ENCODE data around the gene GSTM3. TPM values are rescaled to one million over a fixed set of nuclear protein-coding genes. Genes with fewer than 3 reads are reported as not detected.

Gene GSTM3
- polyA plus RNA-seq, 1 donor (not counting 4 experiments of a cell fraction or from before 2014, with no cell fraction given): 113 TPM

- H3K4me3 ChIP-seq (ENCODE audit: control insufficient read depth in 2 of 3, extremely low read depth in 1 of 3, insufficient read depth in 2 of 3, low read depth in 1 of 3, low read length in 3 of 3): no peak overlapping the region
- no peaks in the 10 kb centered on the region for H3K9me3 ChIP-seq (ENCODE audit: control insufficient read depth, low read depth, low read length)
- FAIRE-seq (no peak), DNase-seq (ENCODE audit: low read depth, low spot score) (no peak)
- dilution Hi-C loops (cut with MboI; ENCODE audit: extremely low pct_ligation_motif_present, low sequenced_read_pairs): no loop called here
- H3K79me2 ChIP-seq (ENCODE audit: control insufficient read depth, insufficient read depth, low read length): no peaks in the 10 kb centered on the region
- H3K9me1 ChIP-seq (ENCODE audit: control insufficient read depth, extremely low read depth, insufficient read depth, low read length): no peaks in the 10 kb centered on the region
- TF ChIP-seq EZH2 (IDR thresholded peaks at IDR 0.05; ENCODE audit: low read length): no peak
- H2AFZ ChIP-seq (ENCODE audit: control insufficient read depth, low read length): no peak overlapping the region
- H3K4me2 ChIP-seq (ENCODE audit: control insufficient read depth, extremely low read depth, insufficient read depth, low read depth, low read length): no peak overlapping the region
- H3K36me3 ChIP-seq (ENCODE audit: control insufficient read depth in 2 of 2, extremely low read depth in 1 of 2, insufficient read depth in 2 of 2, low read length in 2 of 2): no peaks in the 10 kb centered on the region
- no peaks in the 10 kb centered on the region for H4K20me1 ChIP-seq (ENCODE audit: control insufficient read depth, extremely low read depth, insufficient read depth, low read length)
- no peaks in the 10 kb centered on the region for H3K4me1 ChIP-seq (ENCODE audit: control insufficient read depth, extremely low read depth, insufficient read depth, low read length)
- peaks cover 4% of the 10 kb centered on the region for H3K27me3 ChIP-seq (ENCODE audit: control insufficient read depth, extremely low read depth, insufficient read depth, low read length)
- H3K9ac ChIP-seq (ENCODE audit: control insufficient read depth, extremely low read depth, insufficient read depth, low read length): no peak overlapping the region
- no peak overlapping the region for H3K27ac ChIP-seq (ENCODE audit: control insufficient read depth, insufficient read depth, low read length)
Observed at GRCh38 chr1:109761227-109762038, 20.6 kb upstream of the GSTM3 start.

- dilution Hi-C loops (cut with MboI; ENCODE audit: extremely low pct_ligation_motif_present, low sequenced_read_pairs): no loop called here
- Histone ChIP-seq H3K4me3 (ENCODE audit: control insufficient read depth in 2 of 3, extremely low read depth in 1 of 3, insufficient read depth in 2 of 3, low read depth in 1 of 3, low read length in 3 of 3) (no peak overlapping the region), H3K9me1 (ENCODE audit: control insufficient read depth, extremely low read depth, insufficient read depth, low read length) (no peaks in the 10 kb centered on the region), H3K4me1 (ENCODE audit: control insufficient read depth, extremely low read depth, insufficient read depth, low read length) (no peaks in the 10 kb centered on the region), H3K9me3 (ENCODE audit: control insufficient read depth, low read depth, low read length) (no peaks in the 10 kb centered on the region), H3K79me2 (ENCODE audit: control insufficient read depth, insufficient read depth, low read length) (no peaks in the 10 kb centered on the region), H3K36me3 (ENCODE audit: control insufficient read depth in 2 of 2, extremely low read depth in 1 of 2, insufficient read depth in 2 of 2, low read length in 2 of 2) (no peaks in the 10 kb centered on the region), H3K27me3 (ENCODE audit: control insufficient read depth, extremely low read depth, insufficient read depth, low read length) (no peaks in the 10 kb centered on the region), H3K27ac (ENCODE audit: control insufficient read depth, insufficient read depth, low read length) (no peak overlapping the region), H3K4me2 (ENCODE audit: control insufficient read depth, extremely low read depth, insufficient read depth, low read depth, low read length) (no peak overlapping the region), H2AFZ (ENCODE audit: control insufficient read depth, low read length) (no peak overlapping the region), H4K20me1 (ENCODE audit: control insufficient read depth, extremely low read depth, insufficient read depth, low read length) (no peaks in the 10 kb centered on the region), H3K9ac (ENCODE audit: control insufficient read depth, extremely low read depth, insufficient read depth, low read length) (no peak overlapping the region)
- FAIRE-seq (no peak), DNase-seq (ENCODE audit: low read depth, low spot score) (no peak)
- no peak for TF ChIP-seq CTCF (optimal IDR thresholded peaks at IDR 0.05 in 1 of 3, IDR thresholded peaks at IDR 0.05 in 1 of 3, conservative IDR thresholded peaks at IDR 0.05 in 1 of 3; ENCODE audit: extremely low read depth in 1 of 3, insufficient read depth in 2 of 3, low read length in 3 of 3)
- no peak for TF ChIP-seq EZH2 (IDR thresholded peaks at IDR 0.05; ENCODE audit: low read length)
Observed at GRCh38 chr1:109760581-109761226, 19.9 kb upstream of the GSTM3 start.

Measured in keratinocyte (primary cell).